Neural crest cell (in vitro differentiated cells): ENCODE measurements around the gene ARHGEF40. TPM values are rescaled to one million over a fixed set of nuclear protein-coding genes. Genes with fewer than 3 reads are reported as not detected.
A peak's percentile ranks its signal among the peaks of the same experiment; 100 is the strongest.

Experiments
- DNase-seq: peaks from one replicate; pipeline ENCODE4 v3.0.0; 2021; ENCODE audit warnings: low read depth, mixed read lengths, low spot score
- H3K27ac Mint-ChIP-seq: one replicate; pipeline ENCODE4 v1.8.0; 2021; ENCODE audit warnings: mild to moderate bottlenecking, mixed read lengths; ENCODE audit not compliant: unreplicated experiment
- H3K27me3 Mint-ChIP-seq: 2 replicates; pipeline ENCODE4 v1.8.0; 2021; ENCODE audit warnings: low read depth, mild to moderate bottlenecking, mixed read lengths
- H3K36me3 Mint-ChIP-seq: 2 replicates; pipeline ENCODE4 v1.8.0; 2021; ENCODE audit warnings: low read depth, mild to moderate bottlenecking, mixed read lengths
- H3K4me1 Mint-ChIP-seq: 2 replicates; pipeline ENCODE4 v1.8.0; 2021; ENCODE audit warnings: mixed read lengths
- H3K4me3 Mint-ChIP-seq: one replicate; pipeline ENCODE4 v1.8.0; 2021; ENCODE audit warnings: mild to moderate bottlenecking, mixed read lengths
- H3K9me3 Mint-ChIP-seq: 2 replicates; pipeline ENCODE4 v1.8.0; 2021; ENCODE audit warnings: mixed read lengths
- total RNA-seq: library from RNA; stranded (reverse); gene quantifications from 2 replicates; pipeline ENCODE4 v1.2.1, GENCODE V29; 2021
- TF ChIP-seq, protein P1 (sequence below): fragments of 200-600 bp; sonication (generic); conservative IDR thresholded peaks from 2 replicates; pipeline ENCODE4 v1.5.0; 2021; ENCODE audit warnings: antibody characterized with exemption, mild to moderate bottlenecking

Gene ARHGEF40
- total RNA-seq, 1 donor from 2014 or later, result 73.8 TPM

DNA sequence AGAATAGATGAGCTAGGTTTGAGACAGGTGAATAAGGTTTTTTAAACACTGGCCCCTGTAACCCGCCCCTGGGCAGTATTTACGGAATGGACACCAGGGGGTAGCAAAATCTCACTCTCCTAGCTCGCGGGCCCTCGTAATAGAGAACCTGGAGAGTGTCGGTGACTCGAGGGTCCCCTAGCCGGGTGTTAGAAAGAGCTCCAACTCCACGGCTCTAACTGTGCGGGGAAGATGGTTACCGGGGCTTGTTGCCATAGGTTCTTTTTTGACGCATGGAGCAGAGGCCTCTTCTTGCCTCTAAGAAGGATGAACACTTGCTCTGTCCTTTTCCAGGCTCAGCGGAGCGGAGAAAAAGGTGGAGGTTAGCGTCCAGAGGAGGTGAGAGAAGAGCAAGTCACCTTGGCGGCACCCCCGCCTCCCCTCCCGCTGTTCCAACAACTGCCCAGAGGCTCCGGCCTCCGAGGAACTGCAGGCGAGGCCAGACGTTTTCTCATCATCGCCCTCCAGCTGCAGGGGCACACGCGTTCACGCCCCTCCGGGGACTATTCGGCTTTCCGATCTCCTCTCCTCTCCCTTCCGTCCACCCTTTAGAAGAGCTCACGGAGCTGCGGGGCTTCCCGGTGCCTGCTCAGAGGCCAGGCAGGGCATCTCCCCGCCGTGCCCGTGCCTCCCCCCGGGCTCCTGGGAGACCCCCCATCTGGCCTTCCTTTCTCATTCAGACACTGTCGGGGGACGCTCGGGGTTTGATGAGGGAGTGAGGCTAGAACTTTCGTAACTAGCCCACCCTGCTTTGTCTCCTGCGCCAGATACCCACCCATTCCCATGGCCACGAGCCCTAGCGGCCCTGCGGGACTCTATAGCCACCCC lies 1.4 kb upstream of the ARHGEF40 start:
- DNase-seq, result peak; percentile 57
- H3K36me3 Mint-ChIP-seq, result peaks cover 5% of the 10 kb centered on the region
- H3K9me3 Mint-ChIP-seq, result no peaks in the 10 kb centered on the region
- H3K4me1 Mint-ChIP-seq, result peaks cover 51% of the 10 kb centered on the region
- H3K27ac Mint-ChIP-seq, result peak overlapping the region; percentile 97
- peak overlapping the region; percentile 95 for H3K4me3 Mint-ChIP-seq
- TF ChIP-seq, protein P1, sequence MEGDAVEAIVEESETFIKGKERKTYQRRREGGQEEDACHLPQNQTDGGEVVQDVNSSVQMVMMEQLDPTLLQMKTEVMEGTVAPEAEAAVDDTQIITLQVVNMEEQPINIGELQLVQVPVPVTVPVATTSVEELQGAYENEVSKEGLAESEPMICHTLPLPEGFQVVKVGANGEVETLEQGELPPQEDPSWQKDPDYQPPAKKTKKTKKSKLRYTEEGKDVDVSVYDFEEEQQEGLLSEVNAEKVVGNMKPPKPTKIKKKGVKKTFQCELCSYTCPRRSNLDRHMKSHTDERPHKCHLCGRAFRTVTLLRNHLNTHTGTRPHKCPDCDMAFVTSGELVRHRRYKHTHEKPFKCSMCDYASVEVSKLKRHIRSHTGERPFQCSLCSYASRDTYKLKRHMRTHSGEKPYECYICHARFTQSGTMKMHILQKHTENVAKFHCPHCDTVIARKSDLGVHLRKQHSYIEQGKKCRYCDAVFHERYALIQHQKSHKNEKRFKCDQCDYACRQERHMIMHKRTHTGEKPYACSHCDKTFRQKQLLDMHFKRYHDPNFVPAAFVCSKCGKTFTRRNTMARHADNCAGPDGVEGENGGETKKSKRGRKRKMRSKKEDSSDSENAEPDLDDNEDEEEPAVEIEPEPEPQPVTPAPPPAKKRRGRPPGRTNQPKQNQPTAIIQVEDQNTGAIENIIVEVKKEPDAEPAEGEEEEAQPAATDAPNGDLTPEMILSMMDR, result peak; percentile 69
- H3K27me3 Mint-ChIP-seq, result peaks cover 2% of the 10 kb centered on the region

DNA sequence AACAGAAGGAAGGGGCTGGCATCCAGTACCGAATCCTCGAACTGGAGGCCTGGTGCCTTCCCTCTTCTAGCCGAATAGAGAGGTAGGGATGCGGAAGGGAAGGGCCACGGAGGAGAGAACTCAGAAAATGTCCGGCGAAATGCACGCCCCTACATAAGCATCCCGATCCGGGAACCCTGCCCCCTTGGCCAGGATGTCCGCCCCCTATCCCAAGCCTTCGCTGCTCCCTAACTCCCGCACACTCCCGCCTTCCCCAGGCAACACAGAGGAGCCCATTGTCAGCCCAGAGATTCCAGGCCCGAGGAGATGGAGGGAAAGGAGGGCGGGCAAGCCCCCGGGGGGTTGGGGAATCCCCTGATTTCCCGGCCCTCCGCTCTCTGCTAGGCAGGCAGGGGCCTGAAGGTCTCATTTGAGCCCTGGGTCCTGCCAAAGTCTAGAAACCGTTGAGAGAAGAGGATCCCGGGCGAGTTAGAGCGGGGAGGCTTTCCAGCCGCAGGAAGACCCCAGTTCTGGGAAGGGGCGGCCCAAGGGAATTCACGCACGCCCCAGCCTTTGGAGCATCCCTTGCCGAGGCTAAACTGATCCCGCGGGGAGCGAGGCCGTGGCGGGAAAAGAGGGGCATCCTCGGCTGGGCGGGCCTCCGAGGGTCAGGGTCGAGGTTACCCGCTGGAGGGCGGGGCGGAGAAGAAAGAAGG lies 569 bp upstream of the ARHGEF40 start:
- TF ChIP-seq, protein P1, result no peak
- H3K9me3 Mint-ChIP-seq, result no peaks in the 10 kb centered on the region
- H3K4me1 Mint-ChIP-seq, result peaks cover 48% of the 10 kb centered on the region
- H3K4me3 Mint-ChIP-seq, result peak overlapping the region; percentile 95
- peaks cover 2% of the 10 kb centered on the region for H3K27me3 Mint-ChIP-seq
- peak overlapping the region; percentile 97 for H3K27ac Mint-ChIP-seq
- DNase-seq, result peak; percentile 66
- H3K36me3 Mint-ChIP-seq, result peaks cover 5% of the 10 kb centered on the region

DNA sequence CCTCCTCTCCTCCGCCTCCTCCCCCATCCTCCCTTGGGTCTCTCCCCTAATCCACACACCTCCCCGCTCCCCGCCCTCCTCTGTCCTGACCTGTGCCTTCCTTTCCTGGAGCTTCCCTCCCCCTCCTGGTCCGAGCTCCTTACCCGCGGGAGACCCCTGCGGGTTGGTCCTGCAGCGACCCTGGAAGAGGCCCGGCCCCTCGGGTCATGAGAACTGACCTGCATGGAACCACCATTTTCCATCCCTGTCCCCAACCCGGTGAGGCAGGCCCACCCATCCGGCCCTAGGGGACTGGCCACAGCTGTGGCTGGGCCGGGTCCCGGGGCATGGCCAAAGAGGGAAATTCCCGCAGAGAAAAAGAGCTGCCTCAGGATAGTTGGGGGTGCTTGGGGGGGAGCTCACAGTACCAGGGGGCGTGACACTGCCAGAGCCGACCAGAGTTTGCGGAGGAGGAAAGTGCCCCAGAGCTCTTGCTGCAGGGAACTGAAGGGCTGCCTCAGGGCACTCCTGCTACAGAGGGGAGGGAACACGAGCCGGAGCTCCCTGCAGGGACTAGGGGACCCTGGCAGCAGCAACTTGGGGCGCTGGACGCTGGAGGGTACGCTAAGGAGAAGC lies 613 bp downstream of the ARHGEF40 start:
- H3K4me1 Mint-ChIP-seq, result peaks cover 50% of the 10 kb centered on the region
- peak; percentile 60 for DNase-seq
- peaks cover 2% of the 10 kb centered on the region for H3K27me3 Mint-ChIP-seq
- peak overlapping the region; percentile 88 for H3K27ac Mint-ChIP-seq
- TF ChIP-seq, protein P1, result no peak
- H3K4me3 Mint-ChIP-seq, result peak overlapping the region; percentile 96
- H3K36me3 Mint-ChIP-seq, result peaks cover 7% of the 10 kb centered on the region
- H3K9me3 Mint-ChIP-seq, result no peaks in the 10 kb centered on the region

DNA sequence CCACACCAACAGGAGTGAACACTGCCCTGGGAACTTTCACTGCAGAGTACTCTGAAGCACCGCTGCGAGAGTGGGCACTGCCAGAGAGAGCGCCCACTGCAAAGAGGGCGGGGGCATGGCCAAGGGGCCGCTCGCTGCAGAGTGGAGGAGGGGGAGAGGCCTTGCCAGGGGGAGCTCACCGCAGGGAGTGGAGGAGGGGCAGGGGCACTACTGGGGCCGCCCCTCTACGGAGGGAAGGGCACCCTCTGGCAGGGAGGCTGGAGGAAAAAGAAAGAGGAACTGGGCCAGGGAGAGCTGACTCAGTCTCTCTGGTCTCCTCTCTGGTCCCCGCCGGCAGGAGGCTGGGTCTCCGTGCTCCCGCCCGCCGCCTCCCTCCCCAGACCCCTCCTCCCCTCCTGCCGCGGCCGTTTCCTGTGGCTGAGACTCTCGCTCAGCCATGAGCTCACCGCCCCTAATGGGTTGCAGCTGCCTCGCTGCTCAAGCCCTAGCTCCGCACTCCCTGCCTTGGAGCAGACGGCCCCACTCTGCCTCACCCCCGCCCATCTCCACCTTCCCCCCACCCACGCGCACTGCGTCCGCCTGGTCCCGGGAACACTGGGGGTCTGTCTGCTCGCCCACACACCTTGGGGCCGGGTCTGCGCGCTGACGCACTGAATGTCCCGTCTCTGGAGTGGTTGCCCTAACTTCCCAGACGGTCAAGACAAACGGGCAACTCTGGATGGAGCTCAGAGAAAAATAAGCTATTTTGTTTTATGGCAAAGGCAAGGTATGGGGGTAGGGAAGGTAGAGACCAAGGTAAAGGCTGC lies 1.3 kb downstream of the ARHGEF40 start:
- H3K27ac Mint-ChIP-seq, result peak overlapping the region; percentile 88
- TF ChIP-seq, protein P1, result no peak
- peaks cover 2% of the 10 kb centered on the region for H3K27me3 Mint-ChIP-seq
- peaks cover 53% of the 10 kb centered on the region for H3K4me1 Mint-ChIP-seq
- DNase-seq, result peak; percentile 62
- H3K9me3 Mint-ChIP-seq, result no peaks in the 10 kb centered on the region
- H3K4me3 Mint-ChIP-seq, result peak overlapping the region; percentile 96
- peaks cover 14% of the 10 kb centered on the region for H3K36me3 Mint-ChIP-seq

DNA sequence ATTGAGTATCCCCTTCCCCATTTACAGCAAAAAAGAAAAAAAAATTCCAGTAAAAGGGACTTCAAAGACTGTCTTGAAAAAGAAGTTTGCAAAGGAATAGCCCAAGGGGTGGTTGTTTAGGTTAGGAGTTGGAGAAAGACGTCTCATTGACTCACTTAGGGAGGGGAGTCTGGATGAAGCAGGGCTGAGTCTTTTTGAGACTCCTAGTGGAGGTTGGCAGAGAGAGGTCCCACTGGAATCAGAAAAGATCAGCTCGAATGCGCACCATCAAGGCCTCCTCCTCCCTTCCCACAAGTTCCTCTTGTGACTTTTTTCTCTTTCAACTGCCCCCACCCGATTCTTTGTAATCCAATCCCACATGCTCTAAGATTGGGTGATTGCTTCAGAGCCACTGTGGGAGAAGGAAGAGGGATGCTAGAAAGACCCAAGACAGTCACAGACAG lies 1.9 kb downstream of the ARHGEF40 start:
- Mint-ChIP-seq H3K36me3 (peaks cover 16% of the 10 kb centered on the region), H3K27ac (peak overlapping the region; percentile 46), H3K4me1 (peaks cover 53% of the 10 kb centered on the region), H3K9me3 (no peaks in the 10 kb centered on the region), H3K4me3 (peak overlapping the region; percentile 96), H3K27me3 (peaks cover 2% of the 10 kb centered on the region)
- DNase-seq, result no peak
- TF ChIP-seq, protein P1, result no peak
